HG03378 (cell line): Measurements from ENCODE around the gene IL1RL1.

ENCODE experiments used
- ATAC-seq: cut with Tn5 transposase; IDR thresholded peaks from one replicate; pipeline ENCODE4 v1.9.1; 2021; ENCODE audit warnings: mild to moderate bottlenecking, moderate library complexity; ENCODE audit not compliant: unreplicated experiment

IL1RL1 gene

GRCh38 chr2:102310964-102311640 is at the start of gene IL1RL1:
TSS of gene IL1RL1 (plus strand) at chr2:102311563. CDS start at chr2:102338265, 26,702 bp downstream.
- no peak for ATAC-seq

DNA sequence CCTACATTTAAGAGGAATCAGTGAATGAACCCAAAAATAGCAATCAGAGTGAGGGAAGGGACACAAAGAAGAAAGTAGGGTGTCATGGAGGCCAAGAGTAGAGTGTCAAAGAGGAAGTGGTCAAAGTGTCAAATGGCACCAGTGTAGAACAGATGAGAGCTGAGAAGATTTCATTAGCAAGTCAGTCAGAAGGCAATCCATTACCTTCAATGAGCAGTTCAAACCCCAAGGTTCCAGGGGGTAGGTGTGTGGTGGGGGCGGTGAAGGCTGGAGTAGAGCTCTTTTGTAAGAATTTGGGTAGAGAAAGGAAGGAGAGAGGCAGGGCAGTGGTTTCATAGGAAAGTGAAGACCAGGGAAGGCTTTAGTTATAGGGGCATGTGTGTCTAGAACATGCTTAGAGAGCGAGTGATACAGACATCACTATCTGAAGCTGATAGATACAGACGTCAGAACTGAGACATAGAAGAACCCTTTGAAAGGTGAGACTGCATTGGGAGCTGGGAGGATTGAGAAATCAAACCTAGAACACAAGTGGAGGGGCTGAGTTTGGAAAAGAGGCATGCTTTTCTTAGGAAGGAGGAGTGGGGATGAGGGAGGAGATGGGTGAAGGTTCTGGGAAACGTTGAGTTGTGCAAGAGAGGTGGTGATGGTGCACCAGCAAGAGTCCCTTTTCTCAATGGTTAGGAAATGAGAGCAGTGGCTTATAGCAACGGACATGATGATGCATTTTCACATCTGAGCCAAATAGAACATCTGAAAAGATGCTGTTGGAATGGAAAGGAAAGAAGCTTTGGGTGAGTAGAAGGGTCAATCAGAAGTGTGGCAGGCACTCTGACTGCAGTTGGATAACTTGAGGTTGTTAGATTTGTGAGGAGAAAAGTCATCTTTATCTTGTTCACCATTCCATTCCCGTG is 48.9 kb upstream of the IL1RL1 start:
- no peak for ATAC-seq

DNA sequence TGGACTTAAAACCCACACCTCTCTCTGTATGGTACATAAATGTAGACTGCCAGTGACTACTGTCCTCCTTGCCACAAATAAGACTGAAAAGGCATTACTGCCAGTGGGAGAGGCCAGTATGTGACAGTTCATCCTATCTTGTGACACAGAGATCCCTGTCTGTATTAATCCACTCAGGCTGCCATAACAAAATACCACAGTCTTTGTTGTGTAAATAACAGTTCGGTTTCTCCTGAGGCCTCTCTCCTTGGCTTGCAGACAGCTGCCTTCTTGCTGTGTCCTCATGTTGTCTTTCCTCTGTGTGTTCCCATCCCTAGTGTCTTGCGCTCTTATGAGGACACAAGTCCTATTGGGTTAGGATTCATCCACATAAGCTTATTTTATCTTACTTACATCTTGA is 46.4 kb upstream of the IL1RL1 start:
- ATAC-seq = no peak

- ATAC-seq = no peak
Measured at GRCh38 chr2:102266204-102266603, 45.2 kb upstream of the IL1RL1 start.

GRCh38 chr2:102267774-102268173 is 43.6 kb upstream of the IL1RL1 start:
- ATAC-seq = no peak

DNA sequence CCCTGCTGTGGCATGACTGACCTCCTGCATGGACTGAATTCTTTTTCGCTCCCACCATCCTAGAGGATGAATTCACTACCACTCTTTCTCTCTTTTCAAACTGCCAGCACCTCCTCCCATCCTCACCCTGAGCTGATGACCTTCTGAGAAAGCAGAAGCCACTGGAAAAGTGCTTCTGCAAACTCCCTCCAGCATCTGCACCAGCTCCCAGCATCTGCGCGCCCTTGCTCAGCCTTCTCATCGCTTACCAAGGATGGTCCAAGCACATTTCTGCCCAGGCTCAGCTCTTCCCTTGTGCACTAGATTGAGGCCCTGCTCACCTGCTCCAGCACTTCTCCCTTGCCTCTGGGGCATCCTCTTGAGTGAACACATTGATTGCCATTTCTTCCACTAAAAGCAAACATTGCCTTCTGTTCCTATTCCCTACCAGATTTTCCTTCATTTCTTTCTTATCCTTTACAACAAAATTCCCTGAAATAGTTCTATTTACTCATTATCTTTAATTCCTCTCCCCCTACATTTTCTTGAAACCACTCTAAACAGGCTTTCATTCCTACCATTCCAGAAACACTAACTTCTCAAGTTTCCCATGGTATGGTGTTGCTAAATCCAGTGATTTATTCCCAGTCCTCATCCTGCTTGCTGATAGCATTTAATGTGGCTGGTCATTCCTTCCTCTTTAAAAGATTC is 42.7 kb upstream of the IL1RL1 start:
- ATAC-seq = no peak

DNA sequence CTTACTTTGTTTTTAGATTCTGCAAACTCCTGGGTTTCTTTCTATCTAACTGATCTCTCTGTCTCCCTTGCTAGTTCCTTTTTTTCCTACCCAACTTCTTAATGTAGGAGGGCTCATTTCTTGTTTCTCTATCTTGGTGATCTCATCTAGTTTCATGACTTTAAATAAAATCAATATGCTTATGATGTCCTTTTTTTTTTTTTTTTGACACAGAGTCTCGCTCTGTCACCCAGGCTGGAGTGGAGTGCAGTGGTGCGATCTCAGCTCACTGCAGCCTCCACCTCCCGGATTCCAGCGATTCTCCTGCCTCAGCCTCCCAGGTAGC is 42.2 kb upstream of the IL1RL1 start:
- ATAC-seq = no peak

DNA sequence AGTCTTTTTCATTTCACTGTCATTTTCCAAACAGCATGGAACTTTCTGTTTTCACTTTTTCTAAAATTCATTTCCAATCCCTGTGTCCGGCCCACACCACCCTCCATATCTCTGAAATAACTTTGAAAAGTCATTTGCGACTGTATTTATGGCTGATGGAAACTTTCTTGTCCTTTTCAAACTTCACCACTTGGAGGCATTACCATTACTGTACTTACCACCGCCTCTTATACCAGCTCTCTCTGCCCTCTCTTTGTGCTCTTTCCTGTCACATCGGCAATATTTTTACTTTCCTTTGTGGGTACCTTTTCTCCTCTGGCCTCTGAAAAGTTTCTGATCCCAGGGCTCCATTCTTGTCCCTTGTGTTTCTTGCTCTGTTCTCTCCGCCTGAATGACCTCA is 39.5 kb upstream of the IL1RL1 start:
- no peak for ATAC-seq

DNA sequence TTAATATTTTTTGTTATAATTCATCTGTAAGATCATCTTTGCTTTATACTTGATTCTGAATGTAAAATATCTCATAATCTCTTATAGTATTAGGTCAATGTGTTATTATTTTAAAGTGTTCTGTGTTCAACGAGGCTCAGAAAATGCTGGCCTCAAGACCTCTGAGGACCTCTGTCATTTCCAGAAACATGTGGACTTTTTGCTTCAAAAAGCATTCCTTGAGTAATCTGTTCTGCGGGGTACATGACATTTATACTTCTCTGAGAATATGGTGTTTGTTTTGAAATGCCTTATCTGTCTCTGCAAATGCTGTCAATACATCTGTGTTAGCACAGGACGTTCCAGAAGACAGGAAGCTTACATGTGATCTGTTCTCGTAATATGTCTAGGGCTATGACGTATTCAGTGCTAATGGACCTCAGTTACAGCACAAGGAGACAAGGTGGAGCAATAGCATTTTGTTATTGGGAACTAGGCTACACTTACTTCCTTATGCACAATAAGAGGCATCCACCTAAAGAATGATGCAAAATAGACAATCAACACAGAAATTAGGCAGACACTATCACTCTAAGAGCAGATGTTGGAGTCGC is 37.6 kb upstream of the IL1RL1 start:
- no peak for ATAC-seq

DNA sequence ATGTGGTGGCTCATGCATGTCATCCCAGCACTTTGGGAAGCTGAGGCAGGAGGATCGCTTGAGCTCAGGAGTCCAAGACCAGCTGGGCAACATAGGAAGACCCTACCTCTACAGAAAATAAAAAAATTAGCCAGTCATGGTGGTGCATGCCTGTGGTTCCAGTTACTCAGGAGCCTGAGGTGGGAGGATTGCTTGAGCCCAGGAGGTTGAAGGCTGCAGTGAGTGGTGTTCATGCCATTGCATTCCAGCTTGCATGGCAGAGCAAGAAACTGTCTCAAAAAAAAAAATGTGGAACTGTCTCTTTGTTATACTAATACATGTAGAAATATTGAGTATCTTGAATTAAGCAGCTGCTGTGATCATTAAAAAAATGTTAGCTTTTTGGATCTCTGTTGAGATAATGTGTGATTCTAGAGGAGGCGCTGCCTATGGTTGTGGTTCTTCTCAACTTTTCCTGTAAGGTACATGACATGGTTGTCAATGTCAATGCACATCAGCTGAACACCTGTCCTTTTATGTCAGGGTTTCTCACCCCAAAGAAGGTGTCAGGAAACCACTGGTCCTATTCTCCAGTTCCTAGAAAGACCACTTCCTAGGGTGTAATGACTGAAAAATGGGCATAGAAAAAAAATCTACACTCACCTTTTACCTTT is 34.7 kb upstream of the IL1RL1 start:
- no peak for ATAC-seq

- no peak for ATAC-seq
Measured at GRCh38 chr2:102277202-102277700, 34.1 kb upstream of the IL1RL1 start.

DNA sequence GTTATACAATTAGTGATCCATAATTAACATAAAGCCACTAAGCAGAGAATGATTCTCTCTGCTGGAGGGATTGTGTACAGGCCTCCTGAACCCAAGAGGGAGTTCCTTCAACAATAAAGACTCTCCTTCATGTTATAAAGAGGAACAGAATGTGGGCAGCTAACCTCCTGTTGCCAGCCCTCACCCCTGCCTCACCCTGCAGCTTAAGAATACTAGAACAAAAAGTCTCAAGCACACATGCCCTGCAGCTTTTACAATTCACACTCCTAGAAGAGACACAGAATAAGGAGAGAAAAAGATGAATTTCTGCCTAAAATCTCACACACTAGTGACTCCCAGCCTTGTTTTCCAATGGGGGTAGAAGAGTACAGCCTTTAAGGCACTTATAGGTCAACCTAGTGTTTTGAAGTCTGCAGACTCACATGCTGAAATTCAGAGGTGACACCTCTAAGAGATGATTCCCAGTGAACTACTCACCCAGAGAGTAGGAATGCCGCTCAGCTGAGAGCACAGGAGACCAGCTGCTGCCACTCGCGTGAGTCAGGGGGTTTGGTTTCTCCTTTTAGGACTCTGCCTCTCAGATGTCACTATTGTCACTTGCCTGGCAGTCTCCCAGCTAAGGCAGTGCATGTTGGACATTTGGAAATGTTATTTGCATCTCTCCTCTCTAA is 32.5 kb upstream of the IL1RL1 start:
- ATAC-seq = no peak

DNA sequence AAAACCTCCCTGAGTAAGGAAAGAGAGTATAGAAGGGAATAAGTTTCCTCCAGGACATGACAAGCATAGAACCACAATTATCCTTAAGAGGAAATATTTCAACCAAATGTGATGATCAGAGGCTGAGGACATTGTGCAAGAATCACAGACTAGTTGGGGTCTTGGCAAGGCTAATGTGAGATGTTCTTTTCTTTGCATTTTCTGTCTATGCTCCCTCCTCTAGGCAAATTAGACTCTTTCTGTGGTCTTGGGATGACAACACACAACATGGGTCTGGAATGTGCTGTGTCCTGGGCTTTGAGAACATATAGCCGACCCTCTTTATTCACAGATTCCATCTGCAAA is 32.0 kb upstream of the IL1RL1 start:
- no peak for ATAC-seq

- ATAC-seq = no peak
Measured at GRCh38 chr2:102282678-102283091, 28.7 kb upstream of the IL1RL1 start.

DNA sequence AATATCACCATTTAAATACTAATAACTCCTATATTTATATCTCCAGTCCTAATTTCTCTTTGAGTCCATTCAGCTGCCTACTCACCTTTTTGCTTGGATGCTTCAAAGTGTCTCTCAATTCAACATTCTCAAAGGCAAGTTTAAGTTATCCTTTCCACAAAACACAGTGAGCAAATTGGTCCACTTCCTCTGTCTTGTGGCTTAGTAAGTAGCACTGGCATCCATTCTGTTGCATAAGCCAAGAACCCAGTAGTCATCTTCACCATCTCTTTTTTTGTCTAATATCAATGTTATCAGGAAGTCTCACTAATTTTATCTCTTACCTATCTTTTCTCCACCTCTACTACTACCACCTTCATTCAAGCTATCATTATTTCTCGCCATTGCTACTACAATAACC is 27.4 kb upstream of the IL1RL1 start:
- ATAC-seq = no peak

- no peak for ATAC-seq
Measured at GRCh38 chr2:102284611-102285010, 26.8 kb upstream of the IL1RL1 start.

DNA sequence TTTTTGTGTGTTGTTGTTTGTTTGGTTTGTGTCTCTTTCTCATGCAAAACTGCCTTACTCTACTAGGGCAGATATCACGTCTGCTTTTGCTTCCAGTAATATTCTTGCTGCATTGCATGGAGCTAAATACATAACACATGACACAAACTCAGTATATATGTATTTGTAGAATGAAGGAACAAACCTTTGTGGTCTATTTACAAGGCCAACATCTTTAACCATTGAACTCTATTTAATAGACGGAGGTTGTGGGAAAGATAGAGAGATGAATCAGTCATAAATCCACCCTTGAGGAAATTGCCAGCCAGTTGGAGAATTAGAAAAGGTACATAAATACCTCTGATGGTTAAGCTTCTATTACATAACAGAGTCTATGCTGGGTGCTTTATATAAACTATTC is 26.0 kb upstream of the IL1RL1 start:
- no peak for ATAC-seq

DNA sequence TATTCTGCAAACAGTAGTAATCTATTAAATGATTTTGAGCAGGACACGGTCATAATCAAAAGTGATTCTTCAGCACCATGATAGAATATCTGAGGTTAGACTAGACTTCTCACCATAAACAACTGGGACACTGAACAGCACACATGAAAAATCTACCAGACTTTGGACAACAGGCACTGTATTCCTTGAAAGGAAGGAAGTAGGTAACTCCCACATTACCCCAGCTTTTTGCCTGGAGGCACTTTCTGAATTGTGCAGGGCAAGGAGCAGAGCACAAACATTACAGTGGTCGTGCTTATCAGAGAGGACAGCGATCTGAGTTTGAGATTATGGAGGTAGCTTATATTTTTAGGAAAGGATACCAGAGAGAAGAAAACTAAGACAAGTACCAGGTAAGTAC is 25.3 kb upstream of the IL1RL1 start:
- ATAC-seq = no peak

DNA sequence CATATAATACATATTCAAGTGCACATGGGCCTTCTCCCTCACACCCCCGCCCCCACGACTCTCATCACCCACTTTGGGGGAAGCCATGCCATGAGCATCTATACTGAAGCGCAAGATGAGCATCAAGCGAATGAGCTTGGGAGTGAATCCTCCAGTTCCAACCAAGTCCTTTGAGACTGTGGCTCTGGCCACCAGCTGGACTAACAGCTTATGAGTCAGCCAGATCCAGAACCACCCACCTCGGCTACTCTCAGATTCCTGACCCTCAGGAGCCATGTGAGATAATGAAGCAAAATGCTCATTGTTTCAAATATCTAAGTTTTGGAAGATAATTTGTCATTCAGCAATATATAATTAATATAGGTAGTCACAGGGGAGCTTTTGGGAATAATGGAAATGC is 22.2 kb upstream of the IL1RL1 start:
- no peak for ATAC-seq

DNA sequence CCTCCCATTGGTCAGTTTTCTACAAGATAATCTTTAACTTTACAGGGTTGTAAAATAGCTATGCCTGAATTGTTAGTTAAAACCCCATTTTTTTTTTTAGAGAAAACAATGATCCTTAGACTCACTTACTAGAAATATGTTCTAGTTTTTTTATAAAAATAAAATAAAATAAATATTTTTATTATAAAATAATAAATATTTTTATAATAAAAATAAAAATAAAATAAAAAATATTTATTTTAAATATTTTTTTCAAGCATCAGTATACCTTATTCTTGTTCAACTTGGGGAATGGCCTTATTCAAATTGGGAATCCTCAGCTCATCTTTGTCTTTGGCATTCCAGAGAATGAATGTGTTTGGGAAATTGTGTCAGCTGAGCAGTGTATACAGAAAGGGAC is 20.8 kb upstream of the IL1RL1 start:
- ATAC-seq = no peak
